ENCODE data around the gene MYO15B.

- TF ChIP-seq EZH2phosphoT487 (IDR thresholded peaks at IDR 0.05; ENCODE audit: borderline replicate concordance, low read length) (no peak), CTCF (conservative IDR thresholded peaks at IDR 0.05; ENCODE audit: low read depth, low read length) (no peak), EZH2 (IDR thresholded peaks at IDR 0.05; ENCODE audit: low read length, unreplicated experiment) (no peak)
Observed at GRCh38 chr17:75627094-75627493, 39.5 kb downstream of the MYO15B start.

Measured in PC-3 (cell line).